Uterus (tissue), 2 donors: ENCODE data around the gene YES1.

Experiments used
- CTCF ChIP-seq, 4 experiments: fragments of 200-600 bp in 2 of 4; fragments of 450-650 bp in 2 of 4; sonication (generic) in 2 of 4; IDR thresholded peaks; one replicate each; pipeline ENCODE4 v1.5.1; 2016 to 2019; ENCODE audit warnings: antibody characterized with exemption in 4 of 4, mild to moderate bottlenecking in 2 of 4, moderate library complexity in 1 of 4
- POLR2A ChIP-seq, 2 donors: fragments of 450-650 bp; IDR thresholded peaks; one replicate each; pipeline ENCODE4 v1.6.1; 2016; ENCODE audit warnings: antibody characterized with exemption in 2 of 2, mild to moderate bottlenecking in 1 of 2, moderate library complexity in 1 of 2

GRCh38 chr18:717003-717402 lies 95.0 kb downstream of the YES1 start:
- TF ChIP-seq CTCF (IDR thresholded peaks at IDR 0.05) (no peak), POLR2A (IDR thresholded peaks at IDR 0.05) (no peak)
